ENCODE measurements around the gene OPCML.

Gene OPCML

GRCh38 chr11:133551064-133551463 lies 18.8 kb upstream of the OPCML start:
- ATAC-seq (ENCODE audit: low read depth) (no peak), DNase-seq (ENCODE audit: low spot score) (no peak)
- no peak for TF ChIP-seq CTCF (IDR thresholded peaks at IDR 0.05; ENCODE audit: poor library complexity, severe bottlenecking)
- H3K27me3 ChIP-seq (ENCODE audit: insufficient read depth, poor library complexity, severe bottlenecking): no peaks in the 10 kb centered on the region
- H3K27ac ChIP-seq (ENCODE audit: poor library complexity, severe bottlenecking): no peak overlapping the region
- H3K36me3 ChIP-seq (ENCODE audit: low read depth): no peaks in the 10 kb centered on the region
- H3K9me3 ChIP-seq (ENCODE audit: severe bottlenecking): no peaks in the 10 kb centered on the region
- no peak overlapping the region for H3K4me3 ChIP-seq (ENCODE audit: severe bottlenecking)
- no peaks in the 10 kb centered on the region for H3K4me1 ChIP-seq (ENCODE audit: insufficient read depth, poor library complexity, severe bottlenecking)

GRCh38 chr11:133549826-133550225 lies 17.5 kb upstream of the OPCML start:
- Histone ChIP-seq H3K36me3 (ENCODE audit: low read depth) (no peaks in the 10 kb centered on the region), H3K4me1 (ENCODE audit: insufficient read depth, poor library complexity, severe bottlenecking) (no peaks in the 10 kb centered on the region), H3K9me3 (ENCODE audit: severe bottlenecking) (no peaks in the 10 kb centered on the region), H3K27ac (ENCODE audit: poor library complexity, severe bottlenecking) (no peak overlapping the region), H3K4me3 (ENCODE audit: severe bottlenecking) (no peak overlapping the region), H3K27me3 (ENCODE audit: insufficient read depth, poor library complexity, severe bottlenecking) (no peaks in the 10 kb centered on the region)
- ATAC-seq (ENCODE audit: low read depth) (no peak; the same call in 2 of the 3 replicates), DNase-seq (ENCODE audit: low spot score) (no peak)
- TF ChIP-seq CTCF (IDR thresholded peaks at IDR 0.05; ENCODE audit: poor library complexity, severe bottlenecking): no peak

- Histone ChIP-seq H3K27me3 (ENCODE audit: insufficient read depth, poor library complexity, severe bottlenecking) (no peaks in the 10 kb centered on the region), H3K36me3 (ENCODE audit: low read depth) (no peaks in the 10 kb centered on the region), H3K4me3 (ENCODE audit: severe bottlenecking) (no peak overlapping the region), H3K9me3 (ENCODE audit: severe bottlenecking) (no peaks in the 10 kb centered on the region), H3K27ac (ENCODE audit: poor library complexity, severe bottlenecking) (no peak overlapping the region), H3K4me1 (ENCODE audit: insufficient read depth, poor library complexity, severe bottlenecking) (no peaks in the 10 kb centered on the region)
- no peak for TF ChIP-seq CTCF (IDR thresholded peaks at IDR 0.05; ENCODE audit: poor library complexity, severe bottlenecking)
- ATAC-seq (ENCODE audit: low read depth): no peak
- DNase-seq (ENCODE audit: low spot score): no peak
Observed at GRCh38 chr11:133548641-133549040, 16.3 kb upstream of the OPCML start.

- no peaks in the 10 kb centered on the region for H3K27me3 ChIP-seq (ENCODE audit: insufficient read depth, poor library complexity, severe bottlenecking)
- DNase-seq (ENCODE audit: low spot score) (no peak), ATAC-seq (ENCODE audit: low read depth) (no peak)
- no peak for TF ChIP-seq CTCF (IDR thresholded peaks at IDR 0.05; ENCODE audit: poor library complexity, severe bottlenecking)
- H3K4me3 ChIP-seq (ENCODE audit: severe bottlenecking): no peak overlapping the region
- H3K4me1 ChIP-seq (ENCODE audit: insufficient read depth, poor library complexity, severe bottlenecking): no peaks in the 10 kb centered on the region
- no peak overlapping the region for H3K27ac ChIP-seq (ENCODE audit: poor library complexity, severe bottlenecking)
- H3K9me3 ChIP-seq (ENCODE audit: severe bottlenecking): no peaks in the 10 kb centered on the region
- H3K36me3 ChIP-seq (ENCODE audit: low read depth): no peaks in the 10 kb centered on the region
Observed at GRCh38 chr11:133547808-133548494, 15.7 kb upstream of the OPCML start.

GRCh38 chr11:133545199-133545803 lies 13.0 kb upstream of the OPCML start:
- no peaks in the 10 kb centered on the region for H3K9me3 ChIP-seq (ENCODE audit: severe bottlenecking)
- TF ChIP-seq CTCF (IDR thresholded peaks at IDR 0.05; ENCODE audit: poor library complexity, severe bottlenecking): no peak
- ATAC-seq (ENCODE audit: low read depth) (no peak), DNase-seq (ENCODE audit: low spot score) (no peak)
- H3K36me3 ChIP-seq (ENCODE audit: low read depth): no peaks in the 10 kb centered on the region
- H3K27me3 ChIP-seq (ENCODE audit: insufficient read depth, poor library complexity, severe bottlenecking): no peaks in the 10 kb centered on the region
- no peak overlapping the region for H3K27ac ChIP-seq (ENCODE audit: poor library complexity, severe bottlenecking)
- H3K4me1 ChIP-seq (ENCODE audit: insufficient read depth, poor library complexity, severe bottlenecking): no peaks in the 10 kb centered on the region
- H3K4me3 ChIP-seq (ENCODE audit: severe bottlenecking): no peak overlapping the region
